ENCODE data around the gene CLDN10.

DNA sequence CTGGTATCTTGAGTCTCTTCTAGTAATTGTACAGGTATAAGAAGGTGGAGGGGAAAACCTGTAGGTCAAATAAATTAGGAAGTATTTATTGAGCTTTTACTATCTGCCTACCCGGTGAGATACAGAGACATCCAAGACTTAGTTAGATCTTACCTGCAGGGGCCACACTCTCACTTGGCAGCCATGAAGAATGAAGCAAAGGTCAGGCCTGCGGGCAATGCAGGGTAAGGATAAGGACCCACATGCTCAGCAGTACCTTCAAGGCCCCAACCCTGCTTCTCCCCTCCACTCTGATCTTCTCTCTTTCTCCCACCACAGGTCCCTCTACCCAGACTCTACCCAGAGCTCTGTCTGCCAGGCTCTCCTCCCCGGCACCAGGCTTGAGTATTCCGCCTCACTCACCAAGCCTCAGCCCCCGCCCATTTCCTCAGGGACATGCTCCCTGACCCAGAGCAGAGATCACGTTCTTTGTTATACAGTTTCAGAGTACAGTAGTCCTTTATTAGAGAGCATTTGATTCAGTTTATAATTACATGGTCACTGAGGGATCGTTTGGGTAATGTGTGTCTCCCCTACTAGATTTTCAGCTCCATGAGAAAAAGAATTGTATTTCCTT lies 18.9 kb upstream of the CLDN10 start:
- TF ChIP-seq POLR2A (IDR thresholded peaks at IDR 0.05) = no peak
- TF ChIP-seq, protein P1, sequence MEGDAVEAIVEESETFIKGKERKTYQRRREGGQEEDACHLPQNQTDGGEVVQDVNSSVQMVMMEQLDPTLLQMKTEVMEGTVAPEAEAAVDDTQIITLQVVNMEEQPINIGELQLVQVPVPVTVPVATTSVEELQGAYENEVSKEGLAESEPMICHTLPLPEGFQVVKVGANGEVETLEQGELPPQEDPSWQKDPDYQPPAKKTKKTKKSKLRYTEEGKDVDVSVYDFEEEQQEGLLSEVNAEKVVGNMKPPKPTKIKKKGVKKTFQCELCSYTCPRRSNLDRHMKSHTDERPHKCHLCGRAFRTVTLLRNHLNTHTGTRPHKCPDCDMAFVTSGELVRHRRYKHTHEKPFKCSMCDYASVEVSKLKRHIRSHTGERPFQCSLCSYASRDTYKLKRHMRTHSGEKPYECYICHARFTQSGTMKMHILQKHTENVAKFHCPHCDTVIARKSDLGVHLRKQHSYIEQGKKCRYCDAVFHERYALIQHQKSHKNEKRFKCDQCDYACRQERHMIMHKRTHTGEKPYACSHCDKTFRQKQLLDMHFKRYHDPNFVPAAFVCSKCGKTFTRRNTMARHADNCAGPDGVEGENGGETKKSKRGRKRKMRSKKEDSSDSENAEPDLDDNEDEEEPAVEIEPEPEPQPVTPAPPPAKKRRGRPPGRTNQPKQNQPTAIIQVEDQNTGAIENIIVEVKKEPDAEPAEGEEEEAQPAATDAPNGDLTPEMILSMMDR (IDR thresholded peaks at IDR 0.05) = no peak
